ENCODE results near the gene INAVA.

The INAVA gene

GRCh38 chr1:200894712-200895442 lies at the start of gene INAVA:
Gene INAVA, plus strand, starts transcription at chr1:200894900. Its CDS starts 3,501 bp downstream, at chr1:200898401.
- DNase-seq, result no peak

GRCh38 chr1:200845360-200845759 lies 49.3 kb upstream of the INAVA start:
- DNase-seq, result no peak

- no peak for DNase-seq
Observed at GRCh38 chr1:200846398-200846797, 48.3 kb upstream of the INAVA start.

- DNase-seq, result no peak
Observed at GRCh38 chr1:200849430-200849829, 45.3 kb upstream of the INAVA start.

GRCh38 chr1:200850554-200850953 lies 44.1 kb upstream of the INAVA start:
- DNase-seq, result no peak

GRCh38 chr1:200856716-200857357 lies 37.9 kb upstream of the INAVA start:
- DNase-seq, result no peak

- no peak for DNase-seq
Observed at GRCh38 chr1:200857804-200858203, 36.9 kb upstream of the INAVA start.

- no peak for DNase-seq
Observed at GRCh38 chr1:200861937-200862647, 32.6 kb upstream of the INAVA start.

- no peak for DNase-seq
Observed at GRCh38 chr1:200862713-200863415, 31.8 kb upstream of the INAVA start.

- DNase-seq, result no peak
Observed at GRCh38 chr1:200866116-200866515, 28.6 kb upstream of the INAVA start.

GRCh38 chr1:200866521-200866920 lies 28.2 kb upstream of the INAVA start:
- no peak for DNase-seq

GRCh38 chr1:200867018-200867811 lies 27.5 kb upstream of the INAVA start:
- DNase-seq, result no peak

GRCh38 chr1:200869376-200869752 lies 25.3 kb upstream of the INAVA start:
- no peak for DNase-seq

GRCh38 chr1:200869753-200870391 lies 24.8 kb upstream of the INAVA start:
- no peak for DNase-seq

GRCh38 chr1:200872446-200873115 lies 22.1 kb upstream of the INAVA start, which contains the start of gene GPR25:
Gene GPR25, plus strand, starts transcription at chr1:200872981. Its CDS starts 57 bp downstream, at chr1:200873038.
- DNase-seq, result no peak

GRCh38 chr1:200873116-200873670 lies 21.5 kb upstream of the INAVA start:
- no peak for DNase-seq

- no peak for DNase-seq
Observed at GRCh38 chr1:200873671-200874397, 20.9 kb upstream of the INAVA start.

- DNase-seq, result no peak
Observed at GRCh38 chr1:200874694-200875093, 20.0 kb upstream of the INAVA start.

GRCh38 chr1:200875416-200875815 lies 19.3 kb upstream of the INAVA start:
- DNase-seq, result no peak

- no peak for DNase-seq
Observed at GRCh38 chr1:200877010-200877409, 17.7 kb upstream of the INAVA start.
